IMR-90 (cell line): Measurements from ENCODE around the gene FIS1.
"Not testable (repeated sequence)": the region's sequence is repeated elsewhere in the genome, so short reads cannot be mapped to it uniquely, and the experiment has no call there.

Experiments used
- BHLHE40 ChIP-seq: fragments of 150-350 bp; IDR thresholded peaks from 2 replicates; pipeline ENCODE4 v1.6.1; 2016; ENCODE audit warnings: mild to moderate bottlenecking, low read depth, low read length
- CEBPB ChIP-seq: IDR thresholded peaks from 2 replicates; pipeline ENCODE4 v1.6.1; 2012; ENCODE audit warnings: low read depth, low read length, improper control_type of control experiment
- CTCF ChIP-seq: conservative IDR thresholded peaks from 2 replicates; pipeline ENCODE4 v1.5.1; 2012; ENCODE audit warnings: mild to moderate bottlenecking, low read depth, low read length, improper control_type of control experiment
- FOS ChIP-seq: fragments of 150-350 bp; IDR thresholded peaks from 2 replicates; pipeline ENCODE4 v1.6.1; 2016; ENCODE audit warnings: low read depth, low read length
- POLR2A ChIP-seq: IDR thresholded peaks from 2 replicates; pipeline ENCODE4 v1.6.1; 2012; ENCODE audit warnings: mild to moderate bottlenecking, low read depth, low read length
- RAD21 ChIP-seq: IDR thresholded peaks from 2 replicates; pipeline ENCODE4 v1.6.1; 2012; ENCODE audit warnings: low read length, improper control_type of control experiment
- RCOR1 ChIP-seq: IDR thresholded peaks from 2 replicates; pipeline ENCODE4 v1.6.1; 2012; ENCODE audit warnings: mild to moderate bottlenecking, low read length, improper control_type of control experiment; ENCODE audit not compliant: insufficient replicate concordance
- RFX5 ChIP-seq: IDR thresholded peaks from 2 replicates; pipeline ENCODE4 v1.8.0; 2012; ENCODE audit warnings: low read depth, mild to moderate bottlenecking, low read length, moderate library complexity
- SMC3 ChIP-seq: fragments of 150-350 bp; IDR thresholded peaks from 2 replicates; pipeline ENCODE4 v1.6.1; 2016; ENCODE audit warnings: low read depth, mild to moderate bottlenecking, antibody characterized with exemption, low read length, moderate library complexity
- USF2 ChIP-seq: fragments of 150-350 bp; IDR thresholded peaks from 2 replicates; pipeline ENCODE4 v1.6.1; 2017; ENCODE audit warnings: mild to moderate bottlenecking, antibody characterized with exemption, low read length, low read depth

- not testable (repeated sequence) for TF ChIP-seq CEBPB, CTCF, RAD21, POLR2A, FOS, SMC3, USF2, RFX5, BHLHE40, RCOR1
These were observed 8.3 kb upstream of the FIS1 start for GRCh38 chr7:101253199-101253598.
